Gastrocnemius medialis (tissue), 4 donors: ENCODE measurements around the gene FBXO9.

Experiments
- CTCF ChIP-seq, 5 experiments: fragments of 450-650 bp in 3 of 5; fragments of 200-600 bp in 2 of 5; sonication (generic) in 2 of 5; IDR thresholded peaks in 4 of 5; conservative IDR thresholded peaks in 1 of 5; 1 replicate in 4 of 5; 2 replicates in 1 of 5; pipeline ENCODE4 v1.5.1; 2016 to 2019; ENCODE audit warnings: antibody characterized with exemption in 5 of 5, mild to moderate bottlenecking in 3 of 5, moderate library complexity in 3 of 5
- POLR2A ChIP-seq, 2 donors: fragments of 450-650 bp; IDR thresholded peaks; one replicate each; pipeline ENCODE4 v1.6.1; 2017; ENCODE audit warnings: antibody characterized with exemption in 2 of 2, mild to moderate bottlenecking in 2 of 2, moderate library complexity in 2 of 2

GRCh38 chr6:53028467-53028866, 36.7 kb upstream of the FBXO9 start:
- no peak for TF ChIP-seq POLR2A (IDR thresholded peaks at IDR 0.05)
- TF ChIP-seq CTCF (IDR thresholded peaks at IDR 0.05 in 4 of 5, conservative IDR thresholded peaks at IDR 0.05 in 1 of 5) = no peak
